PC-9 (cell line): ENCODE results near the gene KRTAP6-3.

Experiments used
- EZH2 ChIP-seq: fragments of 200-600 bp; sonication (generic); IDR thresholded peaks from 2 replicates; pipeline ENCODE4 v1.8.0; 2017; ENCODE audit warnings: antibody characterized with exemption, low read depth
- TF ChIP-seq, protein P1 (sequence below): fragments of 200-600 bp; sonication (generic); conservative IDR thresholded peaks from 2 replicates; pipeline ENCODE4 v1.6.1; 2017; ENCODE audit warnings: mixed run types, antibody characterized with exemption, mild to moderate bottlenecking, moderate library complexity

DNA sequence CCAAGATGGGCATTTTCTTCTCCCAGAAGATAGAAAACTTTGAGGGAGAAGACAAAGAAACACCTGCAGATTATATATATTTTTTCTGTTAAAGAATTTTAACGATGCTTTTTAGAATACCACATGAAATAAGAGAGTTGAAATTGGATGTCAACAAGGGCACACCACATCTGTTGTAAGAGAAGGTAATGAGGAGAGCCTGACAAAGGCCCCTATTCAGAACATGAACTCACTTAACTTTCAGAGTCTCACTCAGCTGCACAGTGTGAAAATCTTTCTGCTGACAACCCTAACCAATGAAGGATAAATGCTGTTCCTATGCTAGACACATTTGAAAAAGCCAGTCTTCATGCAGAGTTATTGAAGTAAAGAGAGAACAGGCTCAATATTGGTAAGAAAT is 9.4 kb upstream of the KRTAP6-3 start:
- TF ChIP-seq, protein P1, sequence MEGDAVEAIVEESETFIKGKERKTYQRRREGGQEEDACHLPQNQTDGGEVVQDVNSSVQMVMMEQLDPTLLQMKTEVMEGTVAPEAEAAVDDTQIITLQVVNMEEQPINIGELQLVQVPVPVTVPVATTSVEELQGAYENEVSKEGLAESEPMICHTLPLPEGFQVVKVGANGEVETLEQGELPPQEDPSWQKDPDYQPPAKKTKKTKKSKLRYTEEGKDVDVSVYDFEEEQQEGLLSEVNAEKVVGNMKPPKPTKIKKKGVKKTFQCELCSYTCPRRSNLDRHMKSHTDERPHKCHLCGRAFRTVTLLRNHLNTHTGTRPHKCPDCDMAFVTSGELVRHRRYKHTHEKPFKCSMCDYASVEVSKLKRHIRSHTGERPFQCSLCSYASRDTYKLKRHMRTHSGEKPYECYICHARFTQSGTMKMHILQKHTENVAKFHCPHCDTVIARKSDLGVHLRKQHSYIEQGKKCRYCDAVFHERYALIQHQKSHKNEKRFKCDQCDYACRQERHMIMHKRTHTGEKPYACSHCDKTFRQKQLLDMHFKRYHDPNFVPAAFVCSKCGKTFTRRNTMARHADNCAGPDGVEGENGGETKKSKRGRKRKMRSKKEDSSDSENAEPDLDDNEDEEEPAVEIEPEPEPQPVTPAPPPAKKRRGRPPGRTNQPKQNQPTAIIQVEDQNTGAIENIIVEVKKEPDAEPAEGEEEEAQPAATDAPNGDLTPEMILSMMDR, result no peak
- TF ChIP-seq EZH2, result no peak
